Vagina (tissue), 2 donors: ENCODE measurements around the gene SKA2.
"Not testable (repeated sequence)": the region's sequence is repeated elsewhere in the genome, so short reads cannot be mapped to it uniquely, and the experiment has no call there.

Experiments
- CTCF ChIP-seq, 3 experiments: fragments of 450-650 bp in 2 of 3; fragments of 200-600 bp in 1 of 3; sonication (generic) in 1 of 3; IDR thresholded peaks; one replicate each; pipeline ENCODE4 v1.5.1; 2017 to 2019; ENCODE audit warnings: antibody characterized with exemption in 3 of 3, mild to moderate bottlenecking in 2 of 3, moderate library complexity in 2 of 3
- POLR2A ChIP-seq, 2 donors: fragments of 450-650 bp; IDR thresholded peaks; one replicate each; pipeline ENCODE4 v1.6.1; 2017; ENCODE audit warnings: antibody characterized with exemption in 2 of 2, mild to moderate bottlenecking in 2 of 2, moderate library complexity in 2 of 2

- not testable (repeated sequence) for TF ChIP-seq CTCF, POLR2A (IDR thresholded peaks at IDR 0.05)
Observed at GRCh38 chr17:59179601-59180000, 24.6 kb upstream of the SKA2 start.
